B cell (primary cell): Measurements from ENCODE around the gene LRRN3.

ENCODE experiments used
- CTCF ChIP-seq: fragments of 200-600 bp; IDR thresholded peaks from one replicate; pipeline ENCODE4 v1.8.0; 2022; ENCODE audit warnings: antibody characterized with exemption, mild to moderate bottlenecking
- EZH2 ChIP-seq: IDR thresholded peaks from 2 replicates; pipeline ENCODE4 v1.6.1; 2012; ENCODE audit warnings: borderline replicate concordance, low read depth, mild to moderate bottlenecking, moderate library complexity, low read length; ENCODE audit not compliant: insufficient read depth, poor library complexity, severe bottlenecking

DNA sequence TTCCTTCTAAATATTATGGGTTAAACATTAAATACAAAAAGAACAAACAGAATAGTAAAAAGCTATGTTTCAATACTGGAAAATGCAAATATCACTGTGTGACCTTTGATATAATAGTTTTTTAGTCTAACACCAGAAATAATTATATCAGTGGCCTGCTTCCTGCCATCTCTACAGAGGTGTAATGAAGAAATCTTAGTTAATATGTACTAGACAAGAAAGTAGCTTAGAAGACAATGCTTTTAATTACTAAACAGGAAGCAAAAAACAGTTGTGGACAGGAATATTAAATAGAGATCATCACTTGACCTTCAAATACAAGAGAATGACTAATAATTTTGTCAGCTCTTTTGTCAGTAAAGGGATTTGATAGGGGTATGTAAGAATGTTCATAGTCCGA lies 47.4 kb upstream of the LRRN3 start:
- TF ChIP-seq CTCF = no peak
- TF ChIP-seq EZH2 = no peak
